Measurements from ENCODE around the gene C12orf57.

DNA sequence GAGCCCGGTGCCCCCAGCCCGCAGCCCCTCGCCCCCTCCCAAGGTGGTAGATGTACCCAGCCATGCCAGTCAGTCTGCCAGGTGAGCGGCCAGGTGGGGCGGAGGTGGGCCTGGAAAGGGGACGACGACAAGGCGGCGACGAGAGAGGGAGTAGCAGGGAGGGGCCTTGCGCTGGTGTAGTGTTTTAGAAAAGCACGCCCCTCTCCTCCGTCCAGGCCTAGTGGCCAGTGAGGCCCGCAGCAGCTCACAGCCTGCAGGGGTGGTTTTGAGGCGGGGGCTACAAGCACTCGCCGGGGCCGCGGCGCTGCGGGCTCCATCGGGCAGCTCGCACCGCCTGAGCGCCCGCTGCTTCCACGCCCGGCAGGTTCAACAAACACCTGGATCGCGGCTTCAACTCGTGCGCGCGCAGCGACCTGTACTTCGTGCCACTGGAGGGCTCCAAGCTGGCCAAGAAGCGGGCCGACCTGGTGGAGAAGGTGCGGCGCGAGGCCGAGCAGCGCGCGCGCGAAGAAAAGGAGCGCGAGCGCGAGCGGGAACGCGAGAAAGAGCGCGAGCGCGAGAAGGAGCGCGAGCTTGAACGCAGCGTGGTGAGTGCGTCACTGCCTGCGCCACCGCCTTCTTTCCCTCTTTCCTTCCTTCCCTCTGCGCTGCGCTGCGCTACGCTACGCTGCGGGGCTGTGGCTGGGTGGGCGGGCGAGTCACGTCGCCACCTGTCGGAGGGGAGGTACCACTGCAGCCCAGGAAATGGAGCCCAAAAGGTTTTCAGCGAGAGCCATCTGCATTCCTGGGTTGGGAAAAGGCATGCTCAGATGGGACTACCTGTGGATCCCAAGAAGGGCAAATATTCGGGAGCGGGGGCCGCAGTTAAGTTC, 6.1 kb upstream of the C12orf57 start:
- TF ChIP-seq, protein P1, sequence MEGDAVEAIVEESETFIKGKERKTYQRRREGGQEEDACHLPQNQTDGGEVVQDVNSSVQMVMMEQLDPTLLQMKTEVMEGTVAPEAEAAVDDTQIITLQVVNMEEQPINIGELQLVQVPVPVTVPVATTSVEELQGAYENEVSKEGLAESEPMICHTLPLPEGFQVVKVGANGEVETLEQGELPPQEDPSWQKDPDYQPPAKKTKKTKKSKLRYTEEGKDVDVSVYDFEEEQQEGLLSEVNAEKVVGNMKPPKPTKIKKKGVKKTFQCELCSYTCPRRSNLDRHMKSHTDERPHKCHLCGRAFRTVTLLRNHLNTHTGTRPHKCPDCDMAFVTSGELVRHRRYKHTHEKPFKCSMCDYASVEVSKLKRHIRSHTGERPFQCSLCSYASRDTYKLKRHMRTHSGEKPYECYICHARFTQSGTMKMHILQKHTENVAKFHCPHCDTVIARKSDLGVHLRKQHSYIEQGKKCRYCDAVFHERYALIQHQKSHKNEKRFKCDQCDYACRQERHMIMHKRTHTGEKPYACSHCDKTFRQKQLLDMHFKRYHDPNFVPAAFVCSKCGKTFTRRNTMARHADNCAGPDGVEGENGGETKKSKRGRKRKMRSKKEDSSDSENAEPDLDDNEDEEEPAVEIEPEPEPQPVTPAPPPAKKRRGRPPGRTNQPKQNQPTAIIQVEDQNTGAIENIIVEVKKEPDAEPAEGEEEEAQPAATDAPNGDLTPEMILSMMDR (IDR thresholded peaks at IDR 0.05 in 2 of 3, conservative IDR thresholded peaks at IDR 0.05 in 1 of 3; ENCODE audit: insufficient read depth in 2 of 3, low read depth in 1 of 3, low read length in 3 of 3), result peak; percentile 82 to 91 (median 86)
- TF ChIP-seq SMARCA5 (IDR thresholded peaks at IDR 0.05) (no peak), FOXA1 (IDR thresholded peaks at IDR 0.05; ENCODE audit: borderline replicate concordance) (no peak), POLR2G (IDR thresholded peaks at IDR 0.05; ENCODE audit: low read depth, low read length) (peak; percentile 87), FOS (IDR thresholded peaks at IDR 0.05; ENCODE audit: extremely low read depth, insufficient read length) (no peak), EZH2 (IDR thresholded peaks at IDR 0.05; ENCODE audit: borderline replicate concordance, low read depth, low read length) (no peak), POU5F1 (IDR thresholded peaks at IDR 0.05; ENCODE audit: borderline replicate concordance, low read depth, low read length, partially characterized antibody) (no peak), BHLHE40 (IDR thresholded peaks at IDR 0.05; ENCODE audit: low read length) (no peak), HDAC2 (IDR thresholded peaks at IDR 0.05) (no peak)
- TF ChIP-seq, protein P2, sequence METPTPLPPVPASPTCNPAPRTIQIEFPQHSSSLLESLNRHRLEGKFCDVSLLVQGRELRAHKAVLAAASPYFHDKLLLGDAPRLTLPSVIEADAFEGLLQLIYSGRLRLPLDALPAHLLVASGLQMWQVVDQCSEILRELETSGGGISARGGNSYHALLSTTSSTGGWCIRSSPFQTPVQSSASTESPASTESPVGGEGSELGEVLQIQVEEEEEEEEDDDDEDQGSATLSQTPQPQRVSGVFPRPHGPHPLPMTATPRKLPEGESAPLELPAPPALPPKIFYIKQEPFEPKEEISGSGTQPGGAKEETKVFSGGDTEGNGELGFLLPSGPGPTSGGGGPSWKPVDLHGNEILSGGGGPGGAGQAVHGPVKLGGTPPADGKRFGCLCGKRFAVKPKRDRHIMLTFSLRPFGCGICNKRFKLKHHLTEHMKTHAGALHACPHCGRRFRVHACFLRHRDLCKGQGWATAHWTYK (CRISPR knock-in tag; IDR thresholded peaks at IDR 0.05), result peak; percentile 69
